ENCODE results near the gene GLIS1.

The GLIS1 gene

GRCh38 chr1:53710584-53710983 is 28.4 kb downstream of the GLIS1 start:
- no peaks in the 10 kb centered on the region for H3K9me2 ChIP-seq (replicated peaks; ENCODE audit: insufficient read depth, low read length)
- H3K4me3 ChIP-seq (ENCODE audit: insufficient read depth, low read length, poor library complexity, severe bottlenecking): no peak overlapping the region
- no peaks in the 10 kb centered on the region for H3K9me3 ChIP-seq (ENCODE audit: insufficient read depth, low read length)
- no peaks in the 10 kb centered on the region for H3K79me2 ChIP-seq (ENCODE audit: insufficient read depth, low read length)
- H3K4me2 ChIP-seq (ENCODE audit: low read depth, low read length, poor library complexity, severe bottlenecking): no peak overlapping the region
- H3K27ac ChIP-seq (ENCODE audit: low read depth, low read length): no peak overlapping the region
- H3K9ac ChIP-seq (ENCODE audit: low read length): no peak overlapping the region
- no peaks in the 10 kb centered on the region for H4K20me1 ChIP-seq (ENCODE audit: low read depth, low read length)
- no peak for TF ChIP-seq CTCF (IDR thresholded peaks at IDR 0.05; ENCODE audit: insufficient read depth, low read length, poor library complexity, severe bottlenecking)
- no peak for TF ChIP-seq EZH2phosphoT487 (conservative IDR thresholded peaks at IDR 0.05; ENCODE audit: low read length)
- no peaks in the 10 kb centered on the region for H3K36me3 ChIP-seq (ENCODE audit: low read length)
- H2AFZ ChIP-seq (ENCODE audit: low read depth, low read length, severe bottlenecking): no peak overlapping the region
- no peaks in the 10 kb centered on the region for H3F3A ChIP-seq (ENCODE audit: insufficient read depth)
- no peaks in the 10 kb centered on the region for H3K27me3 ChIP-seq (ENCODE audit: low read length)

- Histone ChIP-seq H3K79me2 (ENCODE audit: insufficient read depth, low read length) (no peaks in the 10 kb centered on the region), H3F3A (ENCODE audit: insufficient read depth) (no peaks in the 10 kb centered on the region), H4K20me1 (ENCODE audit: low read depth, low read length) (no peaks in the 10 kb centered on the region), H2AFZ (ENCODE audit: low read depth, low read length, severe bottlenecking) (no peak overlapping the region), H3K4me2 (ENCODE audit: low read depth, low read length, poor library complexity, severe bottlenecking) (no peak overlapping the region), H3K9ac (ENCODE audit: low read length) (no peak overlapping the region), H3K27ac (ENCODE audit: low read depth, low read length) (no peak overlapping the region), H3K4me3 (ENCODE audit: insufficient read depth, low read length, poor library complexity, severe bottlenecking) (no peak overlapping the region), H3K36me3 (ENCODE audit: low read length) (no peaks in the 10 kb centered on the region), H3K9me2 (replicated peaks; ENCODE audit: insufficient read depth, low read length) (no peaks in the 10 kb centered on the region), H3K27me3 (ENCODE audit: low read length) (no peaks in the 10 kb centered on the region), H3K9me3 (ENCODE audit: insufficient read depth, low read length) (no peaks in the 10 kb centered on the region)
- TF ChIP-seq CTCF (IDR thresholded peaks at IDR 0.05; ENCODE audit: insufficient read depth, low read length, poor library complexity, severe bottlenecking): no peak
- no peak for TF ChIP-seq EZH2phosphoT487 (conservative IDR thresholded peaks at IDR 0.05; ENCODE audit: low read length)
These were observed 30.3 kb downstream of the GLIS1 start for GRCh38 chr1:53708687-53709086.

GRCh38 chr1:53706356-53706755 is 32.6 kb downstream of the GLIS1 start:
- H3K9ac ChIP-seq (ENCODE audit: low read length): no peak overlapping the region
- no peaks in the 10 kb centered on the region for H3K27me3 ChIP-seq (ENCODE audit: low read length)
- no peak overlapping the region for H2AFZ ChIP-seq (ENCODE audit: low read depth, low read length, severe bottlenecking)
- TF ChIP-seq CTCF (IDR thresholded peaks at IDR 0.05; ENCODE audit: insufficient read depth, low read length, poor library complexity, severe bottlenecking) (no peak), EZH2phosphoT487 (conservative IDR thresholded peaks at IDR 0.05; ENCODE audit: low read length) (no peak)
- H3K79me2 ChIP-seq (ENCODE audit: insufficient read depth, low read length): no peaks in the 10 kb centered on the region
- no peak overlapping the region for H3K4me3 ChIP-seq (ENCODE audit: insufficient read depth, low read length, poor library complexity, severe bottlenecking)
- no peaks in the 10 kb centered on the region for H3K36me3 ChIP-seq (ENCODE audit: low read length)
- no peak overlapping the region for H3K4me2 ChIP-seq (ENCODE audit: low read depth, low read length, poor library complexity, severe bottlenecking)
- no peaks in the 10 kb centered on the region for H3K9me3 ChIP-seq (ENCODE audit: insufficient read depth, low read length)
- no peak overlapping the region for H3K27ac ChIP-seq (ENCODE audit: low read depth, low read length)
- no peaks in the 10 kb centered on the region for H3F3A ChIP-seq (ENCODE audit: insufficient read depth)
- no peaks in the 10 kb centered on the region for H4K20me1 ChIP-seq (ENCODE audit: low read depth, low read length)
- H3K9me2 ChIP-seq (replicated peaks; ENCODE audit: insufficient read depth, low read length): no peaks in the 10 kb centered on the region
